HG03460 (cell line): ENCODE measurements around the gene PDE1C.
"Not testable (repeated sequence)": the region's sequence is repeated elsewhere in the genome, so short reads cannot be mapped to it uniquely, and the experiment has no call there.

ENCODE experiments used
- ATAC-seq: cut with Tn5 transposase; IDR thresholded peaks from one replicate; pipeline ENCODE4 v1.9.1; 2021; ENCODE audit not compliant: unreplicated experiment

The PDE1C gene

DNA sequence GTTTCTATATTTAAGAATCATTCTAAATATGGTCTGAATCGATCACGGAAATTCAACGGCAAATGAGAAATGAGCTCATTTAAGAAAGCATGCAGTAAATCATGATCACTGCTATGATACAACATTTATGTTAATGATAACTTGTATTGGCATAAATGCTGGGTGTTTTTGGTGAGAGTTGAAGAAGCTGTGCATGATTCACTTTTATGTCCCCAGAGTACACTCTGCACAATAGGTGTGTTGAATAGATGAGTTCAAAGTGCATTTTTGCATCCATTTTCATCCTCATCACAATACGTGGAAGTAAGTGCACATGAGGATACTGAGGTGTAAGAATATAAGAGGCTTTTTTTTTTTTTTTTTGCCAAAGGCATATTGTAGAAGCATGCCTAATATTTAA is 213.9 kb downstream of the PDE1C start:
- no peak for ATAC-seq

DNA sequence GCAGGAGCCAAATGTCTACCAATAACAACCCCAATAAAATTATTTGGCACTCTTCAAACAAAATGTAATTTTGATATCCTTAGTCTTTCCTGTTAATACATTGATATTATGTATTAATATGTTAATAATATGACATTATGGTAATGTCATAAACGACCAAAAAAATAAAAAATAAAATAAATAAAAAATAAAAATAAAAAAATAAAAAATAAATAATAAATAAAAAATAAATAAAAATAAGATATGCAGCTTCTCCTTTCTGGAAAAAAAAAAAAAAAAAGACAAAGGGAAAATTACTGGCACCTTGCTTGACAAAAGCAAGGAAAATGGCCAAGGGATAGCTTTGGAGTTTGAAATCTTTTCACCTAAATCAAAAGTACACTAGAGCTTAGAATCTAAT is 214.7 kb downstream of the PDE1C start:
- no peak for ATAC-seq

DNA sequence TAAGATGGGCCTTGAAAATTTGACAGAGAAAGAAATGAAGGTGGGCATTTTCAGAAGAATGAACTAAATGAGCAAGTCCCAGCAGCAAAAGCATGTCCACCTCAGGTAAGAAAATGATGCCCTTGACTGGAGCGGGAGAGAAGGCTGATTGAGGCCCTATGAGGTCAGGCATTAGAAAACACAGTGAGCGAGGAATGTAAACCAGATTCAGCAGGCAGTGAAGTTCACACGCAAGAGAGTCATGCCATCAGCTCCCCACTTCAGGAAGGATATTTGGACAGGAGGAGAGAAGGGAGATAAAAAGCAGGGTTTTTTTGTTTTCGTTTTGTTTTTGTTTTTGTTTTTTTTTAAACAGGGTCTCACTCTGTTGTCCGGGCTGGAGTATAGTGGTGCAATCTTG is 216.8 kb downstream of the PDE1C start:
- ATAC-seq: no peak

DNA sequence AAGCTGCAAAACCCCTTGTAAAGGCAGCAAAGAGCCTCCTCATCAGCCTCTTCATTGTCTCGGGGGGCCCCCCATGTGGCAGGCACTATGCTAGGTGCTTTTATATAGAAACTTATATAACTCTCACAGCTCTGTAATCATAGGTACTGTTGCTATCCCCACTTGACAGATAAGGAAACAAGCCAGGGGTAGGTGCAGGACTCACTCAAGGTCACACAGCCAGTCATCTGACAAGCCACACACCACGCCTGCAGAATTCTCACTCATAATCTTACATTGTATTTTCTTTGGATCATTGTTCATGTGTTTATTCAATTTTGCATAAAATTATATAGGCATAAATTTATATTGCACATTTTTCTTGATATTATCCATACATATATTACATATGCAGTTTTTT is 217.7 kb downstream of the PDE1C start:
- no peak for ATAC-seq

DNA sequence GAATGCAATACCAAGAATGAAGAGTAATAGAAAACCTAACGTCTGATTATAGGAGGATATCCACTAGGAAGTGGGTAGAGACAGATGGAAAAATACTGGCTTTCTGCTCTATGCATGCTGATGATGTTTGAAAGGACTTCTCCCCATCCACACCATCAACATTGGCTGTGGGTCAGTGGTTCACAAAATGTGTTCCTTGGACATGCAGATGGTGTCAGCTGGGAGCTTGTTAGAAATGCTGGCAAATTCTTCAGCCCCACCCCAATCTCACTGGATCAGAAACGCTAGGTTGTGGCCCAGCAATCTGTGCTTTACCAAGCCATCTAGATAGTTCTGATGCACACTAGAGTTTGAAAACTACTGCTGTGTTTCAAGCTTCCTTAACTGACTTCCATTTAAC is 219.1 kb downstream of the PDE1C start:
- ATAC-seq: no peak

DNA sequence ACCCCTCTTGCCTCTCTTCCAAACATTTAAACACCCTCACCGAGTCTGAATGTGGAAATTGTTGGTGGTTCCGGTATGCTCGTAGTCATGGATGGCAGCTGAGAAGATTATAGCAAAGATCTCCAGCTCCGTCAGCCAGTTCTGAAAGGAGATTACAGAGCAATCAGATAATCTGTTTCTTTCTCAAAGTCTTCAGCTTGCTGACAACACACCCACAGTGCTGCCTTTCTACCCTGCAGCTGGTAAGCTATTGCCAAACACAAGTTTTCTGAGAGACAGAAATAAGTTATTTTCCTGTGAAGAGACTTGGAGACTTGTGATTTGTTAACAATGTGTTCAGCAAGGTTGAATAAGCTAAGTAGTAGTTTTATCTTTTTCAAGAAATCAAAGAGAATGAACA is 219.6 kb downstream of the PDE1C start:
- no peak for ATAC-seq

DNA sequence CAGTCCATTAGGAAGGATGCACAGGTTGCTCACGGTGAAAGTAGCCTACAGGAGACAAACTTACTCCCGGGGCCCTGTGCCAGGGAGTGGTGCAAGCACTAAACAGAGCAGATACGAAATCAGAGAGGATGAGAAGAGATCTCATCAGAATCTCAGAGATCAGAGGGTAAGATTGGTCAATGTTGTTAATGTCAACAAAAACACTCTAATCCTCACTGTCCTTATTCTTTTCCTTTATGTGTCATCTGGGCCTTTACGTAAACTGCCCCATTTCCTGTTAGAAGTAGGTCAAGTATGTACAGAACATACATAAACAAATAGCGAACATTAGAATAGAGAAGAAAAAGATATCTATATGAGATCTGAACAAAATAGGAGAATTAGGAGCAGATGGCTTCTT is 220.1 kb downstream of the PDE1C start:
- no peak for ATAC-seq

DNA sequence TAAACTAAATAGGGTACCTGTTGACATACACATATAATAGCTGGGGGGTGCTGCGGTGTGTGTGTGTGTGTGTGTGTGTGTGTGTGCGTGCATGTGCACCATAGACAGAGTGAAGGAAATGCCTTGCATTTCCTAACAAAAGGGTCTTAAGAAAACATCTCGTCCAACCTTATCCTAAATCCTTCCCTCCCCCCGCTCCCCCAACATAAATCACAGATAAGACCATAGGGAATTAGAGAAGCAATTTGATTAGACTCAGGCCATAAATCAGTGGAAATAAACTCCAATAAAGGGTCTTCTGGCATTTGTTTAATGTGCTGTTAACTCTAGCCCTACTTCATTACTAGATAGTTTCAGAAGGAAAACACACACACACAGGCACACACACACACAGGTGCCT is 234.7 kb downstream of the PDE1C start:
- no peak for ATAC-seq

DNA sequence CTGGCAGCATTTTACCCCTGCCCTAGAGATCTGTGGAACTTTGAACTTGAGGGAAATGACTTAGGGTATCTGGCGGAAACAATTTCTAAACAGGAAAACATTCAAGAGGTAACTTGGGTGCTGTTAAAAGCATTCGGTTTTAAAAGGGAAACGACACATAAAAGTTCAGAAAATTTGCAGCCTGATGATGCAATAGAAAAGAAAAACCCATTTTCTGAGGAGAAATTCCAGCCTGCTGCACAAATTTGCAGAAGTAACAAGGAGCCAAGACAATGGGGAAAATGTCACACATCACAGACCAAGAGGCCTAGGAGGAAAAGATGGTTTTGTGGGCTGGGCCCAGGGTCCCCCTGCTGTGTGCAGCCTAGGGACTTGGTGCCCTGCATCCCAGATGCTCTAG is 236.6 kb downstream of the PDE1C start:
- ATAC-seq: not testable (repeated sequence)

DNA sequence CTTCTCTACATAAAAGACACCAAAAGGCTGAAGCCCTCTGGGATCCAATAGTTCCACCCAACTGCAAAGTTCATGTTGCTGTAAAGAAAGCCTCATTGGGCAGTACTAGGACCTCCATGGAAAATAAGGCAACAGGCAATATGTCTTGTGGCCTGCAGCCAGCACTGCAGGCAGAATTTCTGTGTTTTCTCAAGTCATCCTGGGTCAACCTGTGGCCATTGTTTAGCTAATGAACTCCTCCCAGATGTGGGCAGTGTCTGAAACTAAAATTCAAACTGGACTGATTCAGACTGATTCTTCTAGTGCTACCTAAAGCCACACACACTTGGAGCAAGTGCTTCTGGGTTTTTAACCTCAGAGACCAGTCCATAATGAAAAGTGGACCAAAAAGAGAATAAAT is 241.7 kb downstream of the PDE1C start:
- ATAC-seq: no peak

DNA sequence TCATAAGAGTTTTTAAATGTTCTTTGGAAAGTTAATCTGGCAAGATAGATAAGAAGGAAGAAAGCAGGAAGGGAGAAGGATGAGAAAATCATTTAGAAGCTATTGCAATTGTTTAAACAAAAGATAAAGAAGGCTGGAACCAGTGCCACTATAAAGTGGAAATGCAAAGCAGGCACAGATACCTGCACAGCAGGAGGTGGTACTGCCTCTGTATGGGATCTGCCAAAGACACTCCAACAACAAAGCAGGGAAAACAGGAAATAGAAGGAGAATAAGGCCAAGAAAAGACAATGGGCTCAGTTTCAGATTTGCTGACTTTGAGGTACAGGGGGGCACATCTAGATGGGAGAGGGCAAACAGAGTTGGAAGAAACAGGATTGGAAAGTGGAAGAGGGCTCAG is 244.6 kb downstream of the PDE1C start:
- no peak for ATAC-seq

DNA sequence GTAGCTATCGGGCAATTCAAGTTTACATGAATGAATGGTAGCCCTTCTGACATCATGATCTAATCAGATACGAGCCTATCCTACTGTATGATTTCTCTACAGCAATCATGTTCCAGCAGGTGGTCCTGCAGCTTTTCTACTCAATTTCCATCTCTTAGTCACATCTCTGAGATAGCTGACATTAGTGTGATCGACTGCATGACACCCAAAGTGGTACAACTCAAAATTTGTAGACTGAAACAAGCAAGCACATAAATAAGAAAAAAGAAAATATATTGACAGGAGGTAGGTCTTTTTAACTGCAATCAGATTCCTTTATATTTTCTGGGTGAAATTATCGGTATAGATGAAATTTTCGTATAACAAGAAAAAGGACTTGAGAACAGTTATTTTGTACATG is 251.2 kb downstream of the PDE1C start:
- no peak for ATAC-seq

DNA sequence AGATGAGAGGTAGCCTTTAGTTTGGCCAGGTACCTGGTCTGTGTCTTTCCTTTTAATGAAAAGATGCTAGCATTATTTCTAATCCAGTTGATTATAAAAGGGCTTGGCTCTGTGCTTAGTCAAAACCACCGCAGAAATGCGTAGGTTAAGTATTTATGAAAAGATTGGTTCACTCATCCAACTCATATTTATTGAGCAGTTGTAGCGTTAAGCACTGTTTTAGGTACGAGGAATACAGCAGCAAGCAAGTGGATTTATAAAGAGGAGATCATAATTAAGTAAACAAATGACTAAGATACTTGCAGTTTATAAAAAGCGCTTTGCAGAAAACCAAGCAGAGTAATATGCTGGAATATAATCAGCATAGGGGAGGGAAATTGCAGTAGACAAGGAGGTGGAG is 253.4 kb downstream of the PDE1C start:
- no peak for ATAC-seq

DNA sequence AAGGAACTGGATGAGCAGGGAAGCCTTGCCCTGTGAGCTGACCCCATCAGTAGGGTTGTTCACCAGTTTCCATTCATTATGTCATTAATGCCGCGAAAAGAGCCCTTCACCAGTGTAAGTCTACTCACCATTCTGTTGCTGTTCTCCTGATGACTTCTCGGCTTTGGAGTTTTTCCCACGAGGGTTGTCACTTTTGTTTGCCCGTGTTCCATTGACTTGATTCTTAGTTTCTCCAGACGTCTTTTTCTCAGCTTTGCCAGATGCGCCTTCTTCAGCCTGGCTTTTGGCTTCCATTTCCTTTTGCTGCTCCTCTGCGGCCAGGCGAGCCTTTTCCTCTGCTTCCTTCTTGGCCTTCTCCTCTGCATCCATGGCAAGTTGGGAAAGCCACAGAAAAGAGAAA is 254.4 kb downstream of the PDE1C start:
- ATAC-seq: no peak

DNA sequence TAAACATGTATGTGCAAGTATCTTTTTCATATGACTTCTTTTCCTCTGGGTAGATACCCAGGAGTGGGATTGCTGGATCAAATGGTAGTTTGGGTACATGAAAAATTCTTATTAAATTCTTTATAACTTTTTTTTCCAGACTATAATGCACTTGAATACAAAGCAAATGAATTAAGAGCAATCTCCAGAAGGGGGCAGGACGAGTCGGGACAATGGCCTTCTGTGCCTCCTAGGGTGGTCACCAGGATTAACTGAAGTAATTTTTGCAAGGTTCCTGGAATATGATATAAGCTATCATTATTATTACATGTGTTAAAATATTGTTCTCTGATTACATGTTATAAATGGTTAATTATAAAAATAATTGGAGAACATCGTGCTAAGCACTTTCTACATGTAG is 256.0 kb downstream of the PDE1C start:
- no peak for ATAC-seq

DNA sequence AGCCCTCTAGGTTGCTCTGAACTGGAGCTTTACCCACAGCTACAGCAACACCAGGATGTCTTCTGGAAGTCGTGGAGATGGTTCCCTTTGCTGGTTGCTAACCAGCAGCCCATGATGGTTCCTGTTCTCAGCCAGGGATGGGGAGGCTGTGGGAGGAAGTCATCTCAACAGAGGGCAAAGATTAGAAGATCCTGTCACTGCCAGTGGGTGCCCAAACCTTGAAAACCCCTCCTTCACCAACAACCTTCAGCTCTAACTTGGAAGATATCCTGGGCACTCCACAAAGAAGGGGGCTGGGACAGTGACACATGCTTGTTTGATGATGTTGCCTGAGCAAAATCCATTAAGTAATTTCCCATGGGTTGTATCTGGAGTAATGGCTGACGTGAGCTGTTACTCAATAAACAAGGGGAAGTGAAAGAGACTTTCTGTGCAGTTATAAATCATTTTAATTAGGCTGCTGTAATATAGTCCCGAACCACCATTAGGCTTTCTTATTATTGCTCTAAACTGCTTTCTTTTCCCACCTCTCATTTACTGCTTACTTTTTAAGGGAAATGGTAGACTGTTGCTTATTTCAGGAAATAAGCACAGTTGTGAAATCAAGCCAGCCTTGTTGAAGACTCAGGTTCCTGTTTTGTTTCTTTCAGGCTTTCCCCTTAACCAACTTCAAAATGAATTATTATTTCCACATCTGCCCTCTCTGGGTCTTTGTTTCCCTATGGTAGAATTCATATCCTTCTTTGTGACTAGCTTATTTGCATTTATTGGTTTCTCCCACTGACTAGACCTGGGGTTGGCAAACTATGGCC is 258.4 kb downstream of the PDE1C start:
- ATAC-seq: no peak

DNA sequence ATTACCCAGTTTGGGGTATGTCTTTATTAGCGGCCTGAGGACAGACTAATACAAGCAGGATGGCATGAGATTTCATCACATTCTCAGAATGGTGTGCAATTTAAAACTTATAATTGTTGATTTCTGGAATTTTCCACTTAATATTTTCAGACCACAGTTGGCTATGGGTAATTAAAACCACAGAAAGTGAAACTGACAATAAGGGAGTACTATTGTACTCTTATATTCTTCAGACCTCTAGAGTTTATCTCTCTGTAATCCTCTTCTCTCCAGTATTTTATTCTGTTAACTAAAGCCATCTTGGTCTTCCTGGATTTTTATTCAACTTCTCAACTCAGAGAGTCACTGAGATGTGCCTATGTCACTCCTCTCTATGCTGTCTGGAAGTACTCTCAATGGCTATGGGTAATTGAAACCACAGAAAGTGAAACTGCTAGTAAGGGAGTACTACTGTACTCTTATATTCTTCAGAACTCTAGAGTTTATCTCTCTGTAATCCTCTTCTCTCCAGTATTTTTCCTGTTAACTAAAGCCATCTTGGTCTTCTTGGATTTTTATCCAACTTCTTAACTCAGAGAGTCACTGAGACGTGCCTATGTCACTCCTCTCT is 264.9 kb downstream of the PDE1C start:
- peak; percentile 76 for ATAC-seq

DNA sequence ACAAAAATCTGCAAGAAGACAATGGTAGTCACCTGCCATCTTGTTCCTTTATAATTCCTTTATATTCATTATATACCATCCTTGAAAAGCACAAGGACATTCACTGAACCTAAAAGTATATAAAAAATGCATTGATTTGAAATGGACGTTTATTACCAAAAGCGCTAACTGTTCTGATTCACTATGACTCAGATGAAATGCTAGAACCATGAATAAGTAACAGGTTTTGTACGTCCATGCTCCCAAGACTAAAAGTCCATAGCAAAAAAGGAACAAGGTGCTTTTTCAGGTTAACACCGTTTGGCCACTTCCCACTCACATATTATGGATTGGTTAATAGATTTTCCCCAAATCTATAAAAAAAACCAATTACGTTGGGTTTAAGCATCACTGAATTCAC is 273.8 kb downstream of the PDE1C start:
- ATAC-seq: no peak

DNA sequence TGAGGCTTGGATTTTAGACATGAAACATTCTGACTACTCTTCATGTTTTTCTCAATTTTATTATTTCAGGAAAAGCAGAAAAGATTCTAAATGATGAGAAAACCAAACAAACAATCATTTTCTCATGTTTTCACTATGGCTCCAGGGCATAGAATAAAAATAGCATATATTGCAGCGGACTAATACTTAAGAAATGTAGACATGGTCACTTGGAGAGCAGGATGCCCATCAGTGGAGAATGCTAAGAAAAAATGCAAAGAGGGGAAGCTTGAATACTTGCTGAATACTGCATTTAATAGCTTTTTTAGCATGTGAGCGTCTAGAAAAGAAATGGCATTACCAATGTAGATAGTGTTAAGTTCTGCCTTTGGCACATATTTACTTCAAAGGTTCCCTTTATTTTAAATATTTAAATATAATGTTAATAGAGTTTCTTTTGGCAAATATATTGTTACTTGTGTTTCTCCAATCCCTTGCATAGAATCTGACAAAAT is 275.3 kb downstream of the PDE1C start:
- ATAC-seq: no peak

DNA sequence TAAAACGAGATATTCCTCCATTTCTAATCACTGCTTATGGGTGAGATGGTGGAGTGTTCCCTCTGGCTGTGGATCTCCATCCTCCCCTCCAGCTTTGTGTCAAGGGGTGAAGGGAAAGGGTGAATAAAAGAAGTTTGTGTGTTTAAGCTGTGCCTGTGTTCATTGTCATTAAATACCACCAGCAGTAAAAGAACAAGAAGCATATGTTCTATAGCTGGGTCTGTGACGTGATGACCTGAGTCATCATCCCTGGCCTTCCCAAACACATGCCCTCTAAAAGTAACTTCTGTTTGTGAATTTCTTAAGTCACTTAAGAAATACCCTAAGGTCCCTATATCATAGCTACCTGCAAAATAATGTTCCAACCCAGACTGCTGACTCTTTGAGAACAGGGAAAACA is 278.3 kb downstream of the PDE1C start:
- no peak for ATAC-seq

DNA sequence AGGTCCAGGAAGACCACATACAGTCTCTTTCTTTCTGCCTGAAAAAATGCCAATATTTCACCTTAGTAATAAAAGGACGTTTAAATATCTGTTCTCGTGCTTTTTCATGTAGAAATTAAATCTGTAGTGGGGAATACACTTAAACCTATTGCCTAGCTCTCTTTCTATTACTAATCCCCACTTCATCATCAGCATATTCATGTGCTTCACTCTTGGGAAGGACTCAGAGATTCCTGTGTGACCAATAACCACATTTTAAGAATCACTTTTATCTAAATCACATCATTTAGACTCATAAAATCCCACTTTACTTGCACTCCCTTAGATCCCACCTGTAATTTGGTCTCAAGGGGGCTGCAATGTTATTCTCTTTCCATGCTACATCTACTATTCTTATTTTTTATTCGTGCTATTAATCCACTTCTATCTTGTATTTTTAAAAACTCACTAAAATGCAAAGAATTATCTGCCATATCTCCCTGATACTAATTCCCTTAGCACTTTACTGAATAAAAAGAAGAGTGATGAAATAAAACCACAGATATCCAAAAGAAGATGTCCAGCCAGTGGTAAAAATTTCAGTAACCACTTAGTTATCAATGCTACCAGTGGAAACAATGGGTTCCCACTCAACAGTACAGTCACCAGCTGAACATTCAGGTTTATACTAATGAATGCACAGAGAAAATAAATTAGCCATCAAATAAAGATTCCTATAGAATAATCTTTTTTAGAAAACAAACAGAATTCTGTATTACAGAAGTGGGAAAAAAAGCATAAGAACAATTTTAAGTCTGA is 281.1 kb downstream of the PDE1C start:
- no peak for ATAC-seq

DNA sequence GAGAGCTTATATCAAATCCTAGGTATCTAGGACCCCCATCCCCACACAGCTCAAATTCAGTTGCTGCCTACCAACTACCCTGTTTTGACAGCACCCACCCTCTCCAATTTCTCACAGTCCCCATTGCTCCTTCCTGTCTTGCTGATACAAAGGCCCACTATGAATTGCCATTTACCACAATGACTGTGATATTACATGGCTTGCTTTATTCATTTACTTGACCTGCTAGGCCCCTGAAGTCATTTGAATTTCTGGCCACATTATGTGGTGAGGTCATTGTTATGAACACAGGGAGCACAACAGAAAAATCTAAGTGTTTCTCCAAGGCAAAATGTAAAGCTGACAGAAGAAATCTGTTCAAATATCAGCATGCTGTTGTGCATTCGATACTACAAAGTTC is 281.8 kb downstream of the PDE1C start:
- ATAC-seq: peak; percentile 74
